HG02852 (cell line): Measurements from ENCODE around the gene VKORC1.
A peak's percentile ranks its signal among the peaks of the same experiment; 100 is the strongest.

Experiments
- ATAC-seq: cut with Tn5 transposase; IDR thresholded peaks from one replicate; pipeline ENCODE4 v1.9.1; 2021; ENCODE audit warnings: mild to moderate bottlenecking, moderate library complexity; ENCODE audit not compliant: unreplicated experiment

Gene VKORC1

DNA sequence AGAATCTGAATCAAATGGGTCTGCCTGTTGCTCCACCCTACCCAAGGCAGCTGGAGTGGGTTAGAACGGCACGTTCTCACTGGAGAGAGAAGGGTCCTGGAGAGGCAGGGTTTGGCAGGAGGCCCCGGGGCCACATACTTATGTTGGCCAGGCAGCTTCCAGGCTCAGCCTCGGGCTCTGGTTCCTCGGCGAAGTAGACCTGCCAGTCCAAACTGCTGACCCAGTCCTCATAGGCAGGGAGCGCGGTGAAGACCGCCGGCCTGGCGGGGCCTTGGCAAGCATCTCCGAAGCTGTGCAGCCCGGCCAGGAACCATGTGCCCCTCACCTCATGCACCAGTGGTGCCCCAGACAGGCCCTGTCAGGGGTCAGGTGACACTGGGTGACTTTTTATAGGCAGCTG is 10.6 kb downstream of the VKORC1 start:
- no peak for ATAC-seq

GRCh38 chr16:31083556-31083955 is 11.0 kb downstream of the VKORC1 start:
- no peak for ATAC-seq

DNA sequence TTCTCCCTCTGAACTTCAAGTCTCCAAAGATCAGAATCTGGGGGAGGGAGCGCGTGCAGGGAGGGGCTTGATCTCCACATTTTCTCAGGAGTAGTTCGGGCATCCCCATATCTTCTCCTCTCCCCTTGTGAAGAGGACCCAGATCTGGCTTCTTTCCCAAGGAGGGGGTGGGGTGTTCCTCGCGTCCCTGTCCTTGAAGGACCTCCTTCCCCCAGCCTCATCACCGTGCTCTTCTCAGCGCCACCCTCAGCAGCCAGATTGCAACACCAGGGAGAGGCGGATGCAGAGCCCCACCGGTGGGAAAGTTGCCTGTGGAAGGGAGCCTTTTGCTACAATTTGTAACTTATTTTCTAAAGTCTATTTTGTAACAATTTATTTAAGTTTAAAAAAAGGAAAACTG is 11.5 kb downstream of the VKORC1 start:
- ATAC-seq, result no peak

GRCh38 chr16:31082368-31083045 is 12.1 kb downstream of the VKORC1 start:
- ATAC-seq, result no peak

DNA sequence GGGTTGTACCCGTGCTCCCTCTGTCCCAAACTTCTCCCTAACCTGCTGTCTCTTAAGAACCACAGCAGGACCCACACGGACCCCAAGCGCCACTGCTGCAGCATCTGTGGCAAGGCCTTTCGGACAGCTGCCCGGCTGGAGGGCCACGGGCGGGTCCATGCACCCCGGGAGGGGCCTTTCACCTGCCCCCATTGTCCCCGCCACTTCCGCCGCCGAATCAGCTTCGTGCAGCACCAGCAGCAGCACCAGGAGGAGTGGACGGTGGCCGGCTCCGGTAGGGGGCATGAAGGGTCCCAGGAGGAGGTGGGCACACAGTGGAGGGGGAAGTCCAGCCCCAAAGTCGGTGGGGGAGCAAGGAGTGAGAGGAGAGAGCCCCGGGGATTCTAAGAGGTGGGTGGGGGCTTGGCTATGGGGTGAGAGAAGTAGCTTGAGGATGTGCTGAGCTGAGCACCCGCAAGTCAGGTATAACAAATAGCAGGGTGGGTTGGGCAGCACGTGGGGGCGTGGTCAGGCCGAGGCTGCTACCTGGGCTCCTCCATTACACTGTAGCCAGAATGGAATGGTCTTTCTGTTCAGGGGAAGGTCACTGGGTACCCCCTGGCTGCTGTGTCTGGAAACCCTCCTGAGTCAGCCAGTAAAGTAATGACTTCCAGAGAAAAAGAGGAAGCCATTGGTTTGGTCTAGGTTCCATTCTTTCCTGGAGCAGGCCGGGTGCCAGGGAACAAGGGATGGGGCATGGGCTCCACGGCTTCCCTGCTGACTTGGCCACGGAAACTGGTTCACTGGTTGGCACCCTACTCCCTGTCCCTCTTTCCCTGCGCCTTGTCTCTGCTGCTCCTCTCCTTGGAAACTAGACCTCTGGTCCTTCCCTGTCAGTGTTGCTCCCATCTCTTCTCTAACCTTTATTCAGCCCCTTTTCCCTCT is 12.9 kb downstream of the VKORC1 start:
- ATAC-seq, result no peak

- ATAC-seq, result no peak
Measured at GRCh38 chr16:31080756-31081419, 13.7 kb downstream of the VKORC1 start.

DNA sequence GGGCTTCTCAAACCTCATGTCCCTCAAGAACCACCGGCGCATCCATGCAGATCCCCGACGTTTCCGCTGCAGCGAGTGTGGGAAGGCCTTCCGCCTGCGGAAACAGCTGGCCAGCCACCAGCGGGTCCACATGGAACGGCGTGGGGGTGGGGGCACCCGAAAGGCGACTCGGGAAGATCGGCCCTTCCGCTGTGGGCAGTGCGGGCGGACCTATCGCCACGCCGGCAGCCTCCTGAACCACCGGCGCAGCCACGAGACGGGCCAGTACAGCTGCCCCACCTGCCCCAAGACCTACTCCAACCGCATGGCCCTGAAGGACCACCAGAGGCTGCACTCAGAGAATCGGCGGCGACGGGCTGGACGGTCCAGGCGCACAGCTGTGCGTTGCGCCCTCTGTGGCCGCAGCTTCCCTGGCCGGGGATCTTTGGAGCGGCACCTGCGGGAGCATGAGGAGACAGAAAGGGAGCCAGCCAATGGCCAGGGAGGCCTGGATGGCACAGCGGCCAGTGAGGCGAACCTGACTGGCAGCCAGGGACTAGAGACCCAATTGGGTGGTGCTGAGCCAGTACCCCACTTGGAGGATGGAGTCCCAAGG is 14.5 kb downstream of the VKORC1 start:
- no peak for ATAC-seq

DNA sequence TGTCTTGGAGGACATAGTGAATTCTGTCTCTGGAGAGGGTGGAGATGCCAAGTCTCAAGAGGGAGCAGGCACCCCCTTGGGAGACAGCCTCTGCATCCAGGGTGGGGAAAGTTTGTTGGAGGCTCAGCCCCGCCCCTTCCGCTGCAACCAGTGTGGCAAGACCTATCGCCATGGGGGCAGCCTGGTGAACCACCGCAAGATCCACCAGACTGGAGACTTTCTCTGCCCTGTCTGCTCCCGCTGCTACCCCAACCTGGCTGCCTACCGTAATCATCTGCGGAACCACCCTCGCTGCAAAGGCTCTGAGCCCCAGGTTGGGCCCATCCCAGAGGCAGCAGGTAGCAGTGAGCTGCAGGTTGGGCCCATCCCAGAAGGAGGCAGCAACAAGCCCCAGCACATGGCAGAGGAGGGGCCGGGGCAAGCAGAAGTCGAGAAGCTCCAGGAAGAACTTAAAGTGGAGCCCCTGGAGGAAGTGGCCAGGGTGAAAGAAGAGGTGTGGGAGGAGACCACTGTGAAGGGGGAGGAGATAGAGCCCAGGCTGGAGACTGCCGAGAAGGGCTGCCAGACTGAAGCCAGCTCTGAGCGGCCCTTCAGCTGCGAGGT is 15.2 kb downstream of the VKORC1 start:
- no peak for ATAC-seq

DNA sequence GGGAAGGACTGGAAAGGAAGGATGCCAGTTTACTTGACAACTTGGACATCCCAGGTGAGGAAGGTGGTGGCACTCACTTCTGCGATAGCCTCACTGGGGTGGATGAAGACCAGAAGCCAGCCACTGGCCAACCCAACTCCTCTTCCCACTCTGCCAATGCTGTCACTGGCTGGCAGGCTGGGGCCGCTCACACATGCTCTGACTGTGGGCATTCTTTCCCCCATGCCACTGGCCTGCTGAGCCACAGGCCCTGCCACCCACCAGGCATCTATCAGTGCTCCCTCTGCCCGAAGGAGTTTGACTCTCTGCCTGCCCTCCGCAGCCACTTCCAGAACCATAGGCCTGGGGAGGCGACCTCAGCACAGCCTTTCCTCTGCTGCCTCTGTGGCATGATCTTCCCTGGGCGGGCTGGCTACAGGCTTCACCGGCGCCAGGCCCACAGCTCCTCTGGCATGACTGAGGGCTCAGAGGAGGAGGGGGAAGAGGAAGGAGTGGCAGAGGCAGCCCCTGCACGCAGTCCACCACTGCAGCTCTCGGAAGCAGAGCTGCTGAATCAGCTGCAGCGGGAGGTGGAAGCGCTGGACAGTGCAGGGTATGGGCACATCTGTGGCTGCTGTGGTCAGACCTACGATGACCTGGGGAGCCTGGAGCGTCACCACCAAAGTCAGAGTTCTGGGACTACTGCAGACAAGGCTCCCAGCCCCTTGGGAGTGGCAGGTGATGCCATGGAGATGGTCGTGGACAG is 15.8 kb downstream of the VKORC1 start:
- ATAC-seq, result no peak

- ATAC-seq, result no peak
Measured at GRCh38 chr16:31077592-31078396, 16.8 kb downstream of the VKORC1 start.

DNA sequence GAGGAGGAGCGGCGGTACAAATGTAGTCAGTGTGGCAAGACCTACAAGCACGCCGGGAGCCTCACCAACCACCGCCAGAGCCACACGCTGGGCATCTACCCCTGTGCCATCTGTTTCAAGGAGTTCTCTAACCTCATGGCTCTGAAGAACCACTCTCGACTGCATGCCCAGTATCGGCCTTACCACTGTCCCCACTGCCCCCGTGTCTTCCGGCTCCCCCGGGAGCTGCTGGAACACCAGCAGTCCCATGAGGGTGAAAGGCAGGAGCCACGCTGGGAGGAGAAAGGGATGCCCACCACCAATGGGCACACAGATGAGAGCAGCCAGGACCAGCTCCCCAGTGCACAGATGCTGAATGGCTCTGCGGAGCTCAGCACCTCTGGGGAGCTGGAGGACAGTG is 17.6 kb downstream of the VKORC1 start:
- ATAC-seq, result no peak

- no peak for ATAC-seq
Measured at GRCh38 chr16:31076319-31076718, 18.3 kb downstream of the VKORC1 start.

DNA sequence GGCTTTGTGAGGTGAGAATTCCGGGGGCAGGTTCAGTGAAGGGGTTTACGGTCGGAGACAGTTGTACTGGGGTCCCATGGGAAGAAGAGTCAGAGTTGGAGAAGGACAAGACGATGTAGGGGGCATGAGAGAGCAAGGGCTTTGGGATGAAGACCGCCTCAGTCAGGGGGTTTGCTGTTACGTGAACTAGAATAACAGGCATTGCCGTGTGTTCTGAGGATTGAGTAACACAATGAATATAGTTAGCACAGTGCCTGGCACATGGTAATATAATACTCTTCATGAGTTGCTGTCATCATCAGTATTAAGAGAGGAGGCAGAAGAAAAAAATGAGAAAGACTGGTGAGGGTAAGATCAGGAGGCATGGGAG is 19.8 kb downstream of the VKORC1 start:
- ATAC-seq, result no peak

GRCh38 chr16:31073970-31074813 is 20.4 kb downstream of the VKORC1 start, which contains the start of the genes ZNF646 and ZNF668:
Gene ZNF646 (plus strand): TSS chr16:31074422. CDS start chr16:31076325, 1,903 bp downstream.
Gene ZNF668 (minus strand): TSS chr16:31074240. CDS start chr16:31064459, 9,781 bp downstream.
- ATAC-seq, result peak; percentile 74

DNA sequence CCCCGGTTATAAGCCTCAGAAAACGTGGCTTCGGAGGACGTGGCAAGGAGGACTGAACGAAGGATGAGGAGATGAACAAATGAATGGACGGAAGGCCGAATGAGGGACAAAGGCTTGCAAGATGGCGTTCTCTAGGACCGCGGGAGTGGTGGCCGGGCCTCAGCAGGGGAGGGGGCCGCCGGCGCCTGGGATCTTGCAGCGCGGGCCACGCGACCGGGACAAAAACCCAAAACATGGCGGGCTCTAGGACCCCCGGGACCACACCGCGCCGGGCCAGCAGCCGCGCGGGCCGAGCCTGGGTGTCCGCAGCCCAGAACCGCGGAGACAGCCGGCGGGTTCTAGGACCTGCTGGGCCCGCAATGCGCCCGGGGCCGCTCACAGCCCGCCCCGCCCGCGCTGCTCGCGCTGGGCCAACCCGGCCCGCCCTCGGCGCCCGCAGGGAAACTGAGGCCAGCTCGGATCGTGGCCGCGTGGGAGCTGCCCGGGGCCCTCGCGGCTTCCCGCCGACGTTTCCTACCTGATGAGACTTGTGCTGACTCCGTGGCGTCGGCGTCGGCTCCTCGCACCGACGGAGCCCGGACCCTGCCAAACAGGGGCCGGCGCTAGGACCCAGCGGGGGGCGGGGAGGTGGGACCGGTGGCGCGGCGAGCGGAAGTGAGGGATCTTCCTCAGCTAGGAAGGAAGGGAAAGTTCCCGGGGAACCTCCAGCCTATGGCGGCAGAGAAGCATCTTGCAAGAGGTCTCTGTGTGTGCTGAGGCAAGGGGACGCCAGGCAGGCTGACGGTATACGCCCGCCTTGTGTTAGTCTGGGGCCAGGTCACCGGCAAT is 21.2 kb downstream of the VKORC1 start:
- peak; percentile 46 for ATAC-seq

GRCh38 chr16:31072540-31073141 is 22.0 kb downstream of the VKORC1 start:
- no peak for ATAC-seq

DNA sequence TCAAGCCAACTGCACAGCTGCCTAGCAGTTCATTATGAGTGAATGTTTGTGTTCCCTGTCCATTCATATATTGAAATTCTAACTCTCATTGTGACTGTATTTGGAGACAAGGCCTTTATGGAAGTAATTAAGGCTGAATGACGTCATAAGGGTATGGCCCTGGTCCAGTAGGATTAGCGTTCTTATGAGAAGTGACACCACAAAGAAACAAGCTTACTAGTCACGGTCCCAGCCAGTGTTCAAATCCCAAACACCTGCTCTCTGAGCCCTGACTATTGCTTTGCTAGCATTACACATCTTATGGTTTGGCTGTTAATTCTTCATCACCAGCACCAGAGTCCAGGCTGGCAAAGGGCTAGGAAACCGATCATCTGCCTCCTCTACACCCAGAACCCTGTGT is 22.7 kb downstream of the VKORC1 start:
- ATAC-seq, result no peak
